Measurements from ENCODE around the gene MGP. TPM values are rescaled to one million over a fixed set of nuclear protein-coding genes. Genes with fewer than 3 reads are reported as not detected.

The MGP gene
- total RNA-seq, 4 donors from 2014 or later: 317 to 851 (median 829) TPM

DNA sequence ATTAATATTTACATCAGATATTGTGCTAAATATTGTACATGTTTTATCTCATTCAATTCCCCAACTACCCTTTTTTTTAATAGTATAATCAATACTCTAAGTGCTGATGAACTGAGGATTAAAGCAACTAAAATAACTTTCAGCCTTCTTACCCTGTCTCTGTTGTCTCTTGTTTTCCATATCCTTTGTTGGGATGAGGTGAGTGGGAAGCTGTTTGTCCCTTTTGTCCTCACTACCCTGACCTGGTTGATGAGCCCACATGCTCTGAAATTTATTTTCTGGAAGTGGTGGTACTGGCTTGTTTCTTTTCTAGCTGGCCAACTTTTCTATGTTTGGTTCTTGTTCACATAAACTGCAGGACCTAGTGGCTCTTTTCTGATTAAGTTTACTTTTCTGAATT, 32.8 kb downstream of the MGP start:
- TF ChIP-seq, protein P1, sequence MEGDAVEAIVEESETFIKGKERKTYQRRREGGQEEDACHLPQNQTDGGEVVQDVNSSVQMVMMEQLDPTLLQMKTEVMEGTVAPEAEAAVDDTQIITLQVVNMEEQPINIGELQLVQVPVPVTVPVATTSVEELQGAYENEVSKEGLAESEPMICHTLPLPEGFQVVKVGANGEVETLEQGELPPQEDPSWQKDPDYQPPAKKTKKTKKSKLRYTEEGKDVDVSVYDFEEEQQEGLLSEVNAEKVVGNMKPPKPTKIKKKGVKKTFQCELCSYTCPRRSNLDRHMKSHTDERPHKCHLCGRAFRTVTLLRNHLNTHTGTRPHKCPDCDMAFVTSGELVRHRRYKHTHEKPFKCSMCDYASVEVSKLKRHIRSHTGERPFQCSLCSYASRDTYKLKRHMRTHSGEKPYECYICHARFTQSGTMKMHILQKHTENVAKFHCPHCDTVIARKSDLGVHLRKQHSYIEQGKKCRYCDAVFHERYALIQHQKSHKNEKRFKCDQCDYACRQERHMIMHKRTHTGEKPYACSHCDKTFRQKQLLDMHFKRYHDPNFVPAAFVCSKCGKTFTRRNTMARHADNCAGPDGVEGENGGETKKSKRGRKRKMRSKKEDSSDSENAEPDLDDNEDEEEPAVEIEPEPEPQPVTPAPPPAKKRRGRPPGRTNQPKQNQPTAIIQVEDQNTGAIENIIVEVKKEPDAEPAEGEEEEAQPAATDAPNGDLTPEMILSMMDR (IDR thresholded peaks at IDR 0.05): no peak
- no peak for DNase-seq (ENCODE audit: low spot score)
- ATAC-seq (ENCODE audit: low FRiP score): no peak

DNA sequence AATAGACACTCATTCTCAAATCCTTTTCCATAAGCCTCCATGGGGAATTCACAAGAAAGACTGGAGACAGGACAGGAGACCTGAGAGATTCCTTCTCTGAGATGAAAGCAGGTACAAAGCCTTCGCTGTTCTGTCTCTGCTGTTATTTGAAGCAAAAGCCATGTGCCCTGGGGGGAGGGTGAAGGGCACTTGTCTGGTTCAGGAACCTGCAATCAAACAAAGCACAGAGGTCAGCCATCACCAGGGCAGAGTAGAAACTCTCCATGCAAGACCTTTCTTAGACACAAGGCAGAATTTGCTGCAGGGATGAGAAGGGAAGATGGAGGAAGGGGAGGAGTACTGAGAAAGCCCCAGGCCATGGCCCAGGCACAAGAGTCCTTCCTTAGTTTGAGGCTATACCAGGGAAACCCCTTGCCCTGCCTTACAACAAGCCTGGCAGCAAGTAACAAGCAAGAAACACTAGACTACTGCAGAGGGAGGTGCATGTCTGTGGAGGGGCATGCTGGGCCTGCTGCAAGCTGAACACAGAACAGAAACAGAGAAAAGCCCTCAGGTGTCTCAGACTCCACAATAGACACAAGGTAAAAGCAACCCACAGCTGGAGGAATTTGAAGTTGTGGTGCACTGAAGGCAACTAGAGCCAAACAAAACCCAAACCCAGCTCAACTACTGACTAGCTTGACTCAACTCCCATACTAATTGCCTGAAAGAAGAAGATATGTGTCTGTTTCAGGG, 34.6 kb downstream of the MGP start:
- no peak for ATAC-seq (ENCODE audit: low FRiP score)

DNA sequence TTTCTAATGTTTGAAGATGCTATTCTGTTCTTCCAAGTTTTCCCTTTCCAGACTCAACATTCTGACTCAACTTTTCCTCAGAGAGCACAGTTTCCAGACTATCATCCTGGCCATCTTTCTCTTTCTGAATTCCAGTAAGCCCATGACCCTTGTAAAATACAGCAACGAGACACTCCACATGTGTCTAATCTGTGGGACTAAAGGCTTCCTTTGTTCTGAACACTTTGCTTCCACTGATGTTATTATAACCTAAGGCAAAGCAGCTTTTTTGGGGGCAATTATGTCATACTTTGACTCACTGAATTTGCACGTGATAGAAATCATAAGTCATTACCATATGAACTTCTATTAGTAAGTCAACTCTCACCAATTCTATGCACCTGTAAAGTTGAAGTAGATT, 36.0 kb downstream of the MGP start:
- no peak for DNase-seq (ENCODE audit: low spot score)
- no peak for ATAC-seq (ENCODE audit: low FRiP score)
- TF ChIP-seq, protein P1 (IDR thresholded peaks at IDR 0.05): no peak

More for the DNA sequence above, 34.6 kb downstream of the MGP start:
- DNase-seq (ENCODE audit: low spot score): no peak
- TF ChIP-seq, protein P1 (IDR thresholded peaks at IDR 0.05): no peak

DNA sequence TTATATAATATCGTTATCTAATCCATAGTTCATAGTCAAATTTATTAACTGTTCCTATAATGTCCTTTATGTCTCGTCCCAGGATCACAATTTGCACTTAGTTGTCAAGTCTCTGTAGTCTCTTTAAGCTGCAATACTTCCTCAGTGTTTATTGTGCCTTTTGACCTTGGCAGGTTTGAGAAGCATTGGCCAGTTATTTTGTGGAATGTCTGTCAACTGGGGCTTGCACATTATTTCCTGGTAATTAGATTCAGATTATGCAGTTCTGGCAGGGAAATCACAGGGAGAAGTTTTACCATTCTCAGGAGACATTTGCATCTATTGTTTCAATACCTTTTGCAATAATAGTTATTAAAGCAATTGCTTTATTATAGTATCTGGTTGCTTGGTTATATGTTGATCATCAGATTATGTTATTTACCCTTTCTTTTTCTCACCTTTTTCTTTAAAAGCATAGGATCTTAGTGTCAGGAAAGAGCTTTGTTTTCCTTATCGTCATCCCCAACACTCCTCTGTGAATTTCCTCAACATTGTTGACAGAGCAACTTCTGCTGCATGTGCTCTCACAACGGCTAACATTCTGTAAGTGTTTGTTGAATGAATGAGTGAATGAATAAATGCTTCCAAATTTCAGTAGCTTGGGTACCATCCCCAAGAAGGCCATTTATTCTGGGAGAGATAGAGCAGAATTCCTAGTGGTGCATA, 38.6 kb downstream of the MGP start:
- TF ChIP-seq, protein P1 (IDR thresholded peaks at IDR 0.05): no peak
- DNase-seq (ENCODE audit: low spot score) (no peak), ATAC-seq (ENCODE audit: low FRiP score) (no peak)

DNA sequence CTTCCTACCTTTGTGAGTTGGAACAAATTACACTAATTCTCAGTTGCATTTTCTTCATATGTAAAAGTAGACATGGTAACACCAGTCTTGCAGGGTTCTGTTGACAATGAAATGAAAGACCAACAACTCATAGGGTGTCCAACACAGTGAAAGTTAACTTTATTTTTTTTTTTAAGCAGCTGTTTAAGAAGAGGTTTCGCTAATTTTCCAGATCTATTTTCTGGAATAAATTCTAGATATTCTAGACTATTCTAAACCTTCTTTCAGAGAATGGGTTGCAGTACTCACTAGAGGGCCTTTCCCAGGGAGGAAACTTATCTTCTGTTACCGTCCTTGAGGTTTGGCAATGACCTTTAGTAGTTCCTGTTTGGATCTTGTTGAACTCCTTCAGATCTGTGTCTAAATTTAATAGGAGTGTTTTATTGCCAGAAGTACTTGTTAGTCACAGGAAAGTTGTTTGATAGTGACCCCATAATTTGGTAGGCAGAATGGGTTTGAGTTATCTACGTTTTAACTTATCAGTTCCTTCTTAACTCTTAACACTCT, 39.5 kb downstream of the MGP start:
- TF ChIP-seq, protein P1 (IDR thresholded peaks at IDR 0.05): no peak
- ATAC-seq (ENCODE audit: low FRiP score): no peak
- DNase-seq (ENCODE audit: low spot score): no peak

DNA sequence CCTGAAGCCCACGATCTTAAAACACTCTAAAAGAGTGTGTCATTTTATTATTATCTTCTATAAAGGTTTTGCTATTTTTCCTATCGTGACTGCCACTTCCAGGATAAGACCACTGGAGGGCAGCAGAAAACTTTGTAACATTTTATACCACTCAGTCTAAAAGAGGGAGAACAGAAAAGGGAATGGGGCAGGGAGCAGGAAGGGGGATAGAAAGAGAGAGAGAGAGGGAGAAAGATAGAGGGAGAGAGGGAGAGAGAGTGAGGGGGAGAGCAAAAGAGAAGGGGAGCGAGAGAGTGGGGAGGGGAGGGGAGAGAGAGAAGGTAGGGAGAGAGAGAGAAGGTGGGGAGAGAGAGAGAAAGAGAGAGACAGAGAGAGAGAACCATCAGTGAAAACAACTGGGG, 40.3 kb downstream of the MGP start:
- TF ChIP-seq, protein P1 (IDR thresholded peaks at IDR 0.05): peak in 1 of 3 donors; percentile 34
- DNase-seq (ENCODE audit: low spot score) (no peak), ATAC-seq (ENCODE audit: low FRiP score) (no peak)
